Measurements from ENCODE around the gene SBK3.

GRCh38 chr19:55567708-55568328 is 22.5 kb upstream of the SBK3 start:
- no peak for TF ChIP-seq POLR2A (IDR thresholded peaks at IDR 0.05)
- TF ChIP-seq, protein P1, sequence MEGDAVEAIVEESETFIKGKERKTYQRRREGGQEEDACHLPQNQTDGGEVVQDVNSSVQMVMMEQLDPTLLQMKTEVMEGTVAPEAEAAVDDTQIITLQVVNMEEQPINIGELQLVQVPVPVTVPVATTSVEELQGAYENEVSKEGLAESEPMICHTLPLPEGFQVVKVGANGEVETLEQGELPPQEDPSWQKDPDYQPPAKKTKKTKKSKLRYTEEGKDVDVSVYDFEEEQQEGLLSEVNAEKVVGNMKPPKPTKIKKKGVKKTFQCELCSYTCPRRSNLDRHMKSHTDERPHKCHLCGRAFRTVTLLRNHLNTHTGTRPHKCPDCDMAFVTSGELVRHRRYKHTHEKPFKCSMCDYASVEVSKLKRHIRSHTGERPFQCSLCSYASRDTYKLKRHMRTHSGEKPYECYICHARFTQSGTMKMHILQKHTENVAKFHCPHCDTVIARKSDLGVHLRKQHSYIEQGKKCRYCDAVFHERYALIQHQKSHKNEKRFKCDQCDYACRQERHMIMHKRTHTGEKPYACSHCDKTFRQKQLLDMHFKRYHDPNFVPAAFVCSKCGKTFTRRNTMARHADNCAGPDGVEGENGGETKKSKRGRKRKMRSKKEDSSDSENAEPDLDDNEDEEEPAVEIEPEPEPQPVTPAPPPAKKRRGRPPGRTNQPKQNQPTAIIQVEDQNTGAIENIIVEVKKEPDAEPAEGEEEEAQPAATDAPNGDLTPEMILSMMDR (IDR thresholded peaks at IDR 0.05) = no peak

Data from gastroesophageal sphincter (tissue), 3 donors.